Caki2 (cell line): Measurements from ENCODE around the gene PAGE3. TPM values are rescaled to one million over a fixed set of nuclear protein-coding genes. Genes with fewer than 3 reads are reported as not detected.

Experiments
- DNase-seq: peaks from one replicate; pipeline ENCODE4 v3.0.0-alpha.2; 2015; ENCODE audit warnings: low read depth
- in situ Hi-C: cut with HindIII; loops from 2 replicates; pipeline ENCODE4 v1.10.0; 2016; ENCODE audit warnings: low sequenced_read_pairs, low pct_unique_long_range_greater_than_20kb, mixed read lengths
- total RNA-seq: library from RNA; depleted of rRNA; stranded (reverse); fragments of >200 nt; shearing (Covaris generic); gene quantifications from 2 replicates; pipeline ENCODE4 v1.2.3, GENCODE V29; 2014; ENCODE audit warnings: low replicate concordance; rRNA removed

The PAGE3 gene, protein sequence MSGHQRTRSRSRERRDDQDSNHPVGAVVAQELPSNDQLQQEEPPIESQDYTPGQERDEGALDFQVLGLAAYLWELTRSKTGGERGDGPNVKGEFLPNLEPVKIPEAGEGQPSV
- total RNA-seq: not detected in 2 replicates

- in situ Hi-C loops: no loop called here
- no peak for DNase-seq
These were observed at the start of gene PAGE3 for GRCh38 chrX:55264816-55265215. Gene PAGE3 (minus strand): TSS chrX:55264916. CDS start chrX:55263903, 1,013 bp downstream.

DNA sequence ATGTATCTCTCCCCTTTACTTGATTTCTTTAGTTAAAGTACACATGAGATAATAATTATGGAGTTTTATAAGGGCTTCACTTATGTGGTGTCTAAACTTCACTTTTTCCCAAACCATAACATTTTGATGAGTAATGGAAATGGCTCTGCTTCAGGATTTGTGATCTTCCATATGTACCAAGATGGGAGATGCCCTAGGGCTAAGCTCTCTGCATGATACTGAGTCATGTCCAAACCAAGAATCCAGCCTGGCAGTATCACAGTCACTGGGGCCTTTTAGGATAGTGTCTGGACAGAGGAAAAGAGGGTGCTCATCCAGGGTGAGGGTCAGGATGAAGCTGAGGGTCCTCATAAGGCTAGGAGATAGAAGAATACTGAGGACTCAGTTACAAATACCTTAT lies 47.9 kb upstream of the PAGE3 start:
- in situ Hi-C loops: no loop called here
- no peak for DNase-seq

- DNase-seq: no peak
- in situ Hi-C loops: no loop called here
These were observed 26.2 kb upstream of the PAGE3 start for GRCh38 chrX:55290963-55291362.

DNA sequence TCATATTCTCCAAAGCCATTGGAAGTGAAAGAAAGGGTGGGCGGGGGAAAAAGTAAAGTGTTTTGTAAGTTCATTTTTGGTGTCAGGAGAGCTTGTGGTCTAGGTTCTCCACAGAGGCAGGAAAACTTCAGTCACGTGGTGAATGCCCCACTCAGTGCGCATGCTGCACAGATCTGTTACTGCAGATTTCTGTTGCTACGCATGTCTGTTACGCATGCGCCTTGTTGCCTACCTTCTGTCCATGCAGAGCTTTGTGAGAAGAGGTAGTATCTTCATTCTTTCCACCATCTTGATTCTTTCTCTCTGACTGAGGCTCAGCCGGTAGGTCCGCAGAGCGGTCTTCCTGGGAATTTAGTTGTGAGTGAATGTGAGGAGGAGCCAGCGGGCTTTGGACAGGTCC lies 15.1 kb upstream of the PAGE3 start:
- no peak for DNase-seq
- in situ Hi-C loops: no loop called here

GRCh38 chrX:55260806-55261205 lies 3.9 kb downstream of the PAGE3 start:
- in situ Hi-C loops: no loop called here
- DNase-seq: no peak

DNA sequence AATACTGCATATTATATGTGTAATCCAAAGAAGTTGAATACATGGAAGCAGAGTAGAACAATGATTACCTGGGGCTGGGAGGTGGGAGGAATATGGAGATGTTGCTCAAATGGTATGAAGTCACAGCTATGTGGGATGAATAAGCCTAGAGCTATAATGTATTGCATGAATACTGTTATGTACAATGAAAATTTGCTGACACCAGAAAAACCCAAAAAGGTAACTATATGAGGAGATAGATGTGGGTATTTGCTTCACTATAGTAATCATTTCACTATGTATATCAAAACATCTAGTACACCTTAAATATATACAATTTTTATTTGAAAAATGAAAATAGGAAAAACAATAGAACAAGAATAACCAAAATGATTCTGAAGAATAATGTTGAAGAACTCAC lies 11.2 kb downstream of the PAGE3 start:
- DNase-seq: no peak
- in situ Hi-C loops: no loop called here

DNA sequence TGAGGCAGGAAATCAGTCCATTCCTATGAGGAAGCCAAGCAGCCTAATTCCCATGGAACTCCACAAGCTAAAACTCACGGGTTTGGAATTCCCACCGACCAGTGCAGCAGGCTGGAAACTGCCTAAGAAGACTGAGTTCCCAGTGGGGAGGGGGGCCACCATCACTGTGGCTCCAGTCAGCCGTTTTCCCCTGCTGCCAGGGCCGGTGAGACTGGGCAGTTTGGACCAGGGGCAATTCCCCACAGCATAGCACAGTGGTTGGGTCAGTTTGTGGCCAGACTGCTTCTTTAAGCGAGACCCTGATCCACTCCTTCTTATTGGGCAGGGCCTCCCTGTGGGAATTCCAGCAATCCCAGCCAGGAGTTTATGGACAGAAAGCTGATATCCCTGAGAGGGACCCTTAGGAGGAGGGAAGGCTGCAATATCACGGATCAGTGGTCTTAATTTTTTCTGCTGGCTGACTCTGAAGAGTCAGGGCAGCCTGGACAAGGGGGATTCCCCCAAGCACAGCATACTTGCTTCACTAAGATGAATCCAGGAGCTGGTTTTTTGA lies 23.9 kb downstream of the PAGE3 start:
- in situ Hi-C loops: no loop called here
- DNase-seq: peak; percentile 4

DNA sequence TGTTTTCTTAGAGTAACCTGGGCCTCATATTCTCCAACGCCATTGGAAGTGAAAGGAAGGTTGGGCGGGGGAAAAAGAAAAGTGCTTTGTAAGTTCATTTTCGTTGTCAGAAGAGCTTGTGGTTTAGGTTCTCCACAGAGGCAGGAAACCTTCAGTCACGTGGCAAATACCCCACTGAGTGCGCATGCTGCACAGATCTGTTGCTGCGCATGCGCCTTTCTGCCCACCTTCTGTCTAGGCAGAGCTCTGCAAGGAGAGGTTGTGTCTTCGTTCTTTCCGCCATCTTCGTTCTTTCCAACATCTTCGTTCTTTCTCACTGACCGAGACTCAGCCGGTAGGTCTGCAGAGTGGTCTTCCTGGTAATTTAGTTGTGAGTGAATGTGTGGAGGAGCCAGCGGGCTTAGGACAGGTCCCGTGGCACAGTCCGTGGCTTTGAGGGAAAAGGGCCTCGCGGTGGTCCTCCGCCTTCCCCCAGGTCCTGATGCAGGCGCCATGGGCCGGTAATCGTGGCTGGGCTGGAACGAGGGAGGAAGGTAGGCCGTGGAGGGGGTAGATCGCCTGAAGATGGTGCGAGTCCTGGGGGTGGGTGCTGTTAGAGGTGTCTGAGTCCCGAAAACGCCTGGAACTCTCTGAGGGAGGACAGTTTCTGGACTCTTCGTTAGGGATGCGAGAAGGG lies 44.5 kb downstream of the PAGE3 start, which contains the start of gene PAGE5:
Gene PAGE5, plus strand, starts transcription at position 228 of the 676 bp plus-strand sequence. CDS start 1,037 bp downstream, outside the sequence.
- in situ Hi-C loops: no loop called here
- DNase-seq: no peak

- in situ Hi-C loops: no loop called here
- DNase-seq: peak; percentile 32
These were observed 51.3 kb downstream of the PAGE3 start for GRCh38 chrX:55213381-55213780.

DNA sequence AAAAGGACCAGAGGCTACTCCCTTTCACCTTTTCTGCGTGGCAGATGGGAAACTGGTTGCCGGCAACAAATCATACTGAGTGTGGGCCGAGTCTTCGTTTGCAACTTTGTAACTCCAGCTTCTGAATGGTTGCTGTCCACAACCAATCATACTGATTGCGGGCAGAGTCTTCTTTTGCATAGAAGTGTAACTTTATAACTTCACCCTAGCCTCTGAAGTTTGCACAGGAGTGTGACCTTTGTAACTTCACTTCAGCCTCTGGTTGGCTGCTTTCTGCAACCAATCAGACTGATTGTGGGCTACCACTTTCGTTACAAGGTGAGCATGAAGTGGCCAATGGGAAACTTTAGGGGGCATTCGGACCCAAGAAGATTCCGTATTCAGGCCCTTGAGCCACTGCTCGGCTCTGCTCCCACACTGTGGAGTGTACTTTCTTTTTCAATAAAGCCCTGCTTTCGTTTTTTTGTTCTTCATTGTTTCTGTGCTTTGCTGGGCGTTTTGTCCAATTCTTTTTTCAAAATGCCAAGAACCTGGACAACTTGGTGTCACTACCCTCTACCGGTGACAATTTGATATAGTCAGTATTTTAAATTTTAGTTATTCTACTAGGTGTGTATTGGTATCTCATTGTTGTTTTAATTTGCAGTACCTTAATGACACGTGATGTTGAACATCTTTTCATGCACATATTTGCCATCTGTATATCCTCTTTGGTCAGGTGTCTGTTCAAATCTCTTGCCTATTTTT lies 53.6 kb downstream of the PAGE3 start:
- DNase-seq: peak; percentile 70
- in situ Hi-C loops: no loop called here

Other genes starting within 250 kb of the PAGE3 start
- not detected in 2 replicates for gene ALAS2, start 233.9 kb downstream of the PAGE3 start, total RNA-seq
- gene PAGE2B, start 189.9 kb downstream of the PAGE3 start, total RNA-seq: not detected in 2 replicates
- not detected in 2 replicates for gene PAGE2, start 175.9 kb downstream of the PAGE3 start, total RNA-seq
- 6.7 TPM in 1 of 2 replicates, not detected in the other for gene PAGE5, start 44.6 kb downstream of the PAGE3 start, total RNA-seq
- gene MAGEH1, start 187.2 kb upstream of the PAGE3 start, total RNA-seq: 27.1 and 60.4 TPM in 2 replicates
- 0.06 and 0.14 TPM in 2 replicates for gene USP51, start 224.9 kb upstream of the PAGE3 start, total RNA-seq